HEK293T (cell line): ENCODE measurements around the gene ZNF362.

ENCODE experiments used
- ARNT ChIP-seq: fragments of 450-650 bp; IDR thresholded peaks from 2 replicates; pipeline ENCODE4 v1.6.1; 2017; ENCODE audit warnings: mild to moderate bottlenecking
- BHLHE40 ChIP-seq: fragments of 450-650 bp; IDR thresholded peaks from 2 replicates; pipeline ENCODE4 v1.6.1; 2016; ENCODE audit warnings: mild to moderate bottlenecking, moderate library complexity, borderline replicate concordance
- CTBP1 ChIP-seq: fragments of 450-650 bp; IDR thresholded peaks from 2 replicates; pipeline ENCODE4 v1.6.1; 2016; ENCODE audit warnings: borderline replicate concordance
- ELF4 ChIP-seq: fragments of 450-650 bp; IDR thresholded peaks from 2 replicates; pipeline ENCODE4 v1.6.1; 2017; ENCODE audit warnings: antibody characterized with exemption
- FOXA1 ChIP-seq: fragments of 450-650 bp; IDR thresholded peaks from 2 replicates; pipeline ENCODE4 v1.6.1; 2016; ENCODE audit warnings: mild to moderate bottlenecking
- FOXK2 ChIP-seq: fragments of 450-650 bp; IDR thresholded peaks from 2 replicates; pipeline ENCODE4 v1.6.1; 2016; ENCODE audit warnings: mild to moderate bottlenecking
- LEF1 ChIP-seq: fragments of 450-650 bp; IDR thresholded peaks from 2 replicates; pipeline ENCODE4 v1.6.1; 2017; ENCODE audit warnings: mild to moderate bottlenecking, borderline replicate concordance
- NFRKB ChIP-seq: fragments of 450-650 bp; IDR thresholded peaks from 2 replicates; pipeline ENCODE4 v1.6.1; 2016; ENCODE audit warnings: mild to moderate bottlenecking, moderate library complexity
- SP1 ChIP-seq: fragments of 450-650 bp; IDR thresholded peaks from 2 replicates; pipeline ENCODE4 v1.6.1; 2017
- SUZ12 ChIP-seq: fragments of 450-650 bp; IDR thresholded peaks from 2 replicates; pipeline ENCODE4 v1.6.1; 2016; ENCODE audit warnings: mild to moderate bottlenecking
- TARDBP ChIP-seq: fragments of 450-650 bp; IDR thresholded peaks from 2 replicates; pipeline ENCODE4 v1.6.1; 2016
- TF ChIP-seq, protein P1 (sequence below): fragments of 450-650 bp; IDR thresholded peaks from 2 replicates; pipeline ENCODE4 v1.6.1; 2016

DNA sequence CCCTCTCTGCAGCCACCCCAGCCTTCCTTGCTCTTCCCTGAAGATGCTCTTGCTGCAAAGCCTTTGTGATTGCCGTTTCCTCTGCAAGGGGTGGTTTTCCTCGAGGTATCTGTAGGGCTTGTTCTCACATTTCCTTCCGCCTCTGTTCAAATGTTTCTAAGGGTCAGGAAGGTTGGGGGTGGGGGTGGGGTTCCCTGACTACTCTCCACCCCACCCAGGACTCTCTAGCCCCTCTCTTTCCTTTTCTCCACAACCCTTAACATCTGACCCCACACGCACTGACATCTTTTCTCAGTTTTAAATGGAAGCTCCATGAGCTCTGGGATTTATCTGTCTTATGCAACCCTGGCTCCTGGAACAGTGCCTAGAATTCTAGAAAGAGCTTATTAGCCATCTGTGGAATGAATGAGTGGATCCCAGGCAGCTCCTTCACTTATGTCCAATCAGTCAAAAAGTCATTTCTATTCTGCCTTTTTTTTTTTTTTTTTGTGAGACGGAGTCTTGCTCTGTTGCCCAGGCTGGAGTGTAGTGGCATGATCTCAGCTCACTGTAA lies 27.3 kb upstream of the ZNF362 start:
- TF ChIP-seq BHLHE40: no peak
- TF ChIP-seq, protein P1, sequence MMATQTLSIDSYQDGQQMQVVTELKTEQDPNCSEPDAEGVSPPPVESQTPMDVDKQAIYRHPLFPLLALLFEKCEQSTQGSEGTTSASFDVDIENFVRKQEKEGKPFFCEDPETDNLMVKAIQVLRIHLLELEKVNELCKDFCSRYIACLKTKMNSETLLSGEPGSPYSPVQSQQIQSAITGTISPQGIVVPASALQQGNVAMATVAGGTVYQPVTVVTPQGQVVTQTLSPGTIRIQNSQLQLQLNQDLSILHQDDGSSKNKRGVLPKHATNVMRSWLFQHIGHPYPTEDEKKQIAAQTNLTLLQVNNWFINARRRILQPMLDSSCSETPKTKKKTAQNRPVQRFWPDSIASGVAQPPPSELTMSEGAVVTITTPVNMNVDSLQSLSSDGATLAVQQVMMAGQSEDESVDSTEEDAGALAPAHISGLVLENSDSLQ: no peak
- no peak for TF ChIP-seq ELF4
- no peak for TF ChIP-seq FOXK2
- TF ChIP-seq ARNT: no peak
- no peak for TF ChIP-seq SP1
- no peak for TF ChIP-seq CTBP1
- TF ChIP-seq LEF1: no peak
- no peak for TF ChIP-seq FOXA1
- no peak for TF ChIP-seq TARDBP
- TF ChIP-seq SUZ12: no peak
- no peak for TF ChIP-seq NFRKB
